ENCODE measurements around the gene GTPBP4. TPM values are rescaled to one million over a fixed set of nuclear protein-coding genes. Genes with fewer than 3 reads are reported as not detected.

Gene GTPBP4
- total and polyA plus RNA-seq, 2 of the 13 experiments (the other 11 are each of a cell fraction or from before 2014, with no cell fraction given), result 24.1 to 85.5 TPM

DNA sequence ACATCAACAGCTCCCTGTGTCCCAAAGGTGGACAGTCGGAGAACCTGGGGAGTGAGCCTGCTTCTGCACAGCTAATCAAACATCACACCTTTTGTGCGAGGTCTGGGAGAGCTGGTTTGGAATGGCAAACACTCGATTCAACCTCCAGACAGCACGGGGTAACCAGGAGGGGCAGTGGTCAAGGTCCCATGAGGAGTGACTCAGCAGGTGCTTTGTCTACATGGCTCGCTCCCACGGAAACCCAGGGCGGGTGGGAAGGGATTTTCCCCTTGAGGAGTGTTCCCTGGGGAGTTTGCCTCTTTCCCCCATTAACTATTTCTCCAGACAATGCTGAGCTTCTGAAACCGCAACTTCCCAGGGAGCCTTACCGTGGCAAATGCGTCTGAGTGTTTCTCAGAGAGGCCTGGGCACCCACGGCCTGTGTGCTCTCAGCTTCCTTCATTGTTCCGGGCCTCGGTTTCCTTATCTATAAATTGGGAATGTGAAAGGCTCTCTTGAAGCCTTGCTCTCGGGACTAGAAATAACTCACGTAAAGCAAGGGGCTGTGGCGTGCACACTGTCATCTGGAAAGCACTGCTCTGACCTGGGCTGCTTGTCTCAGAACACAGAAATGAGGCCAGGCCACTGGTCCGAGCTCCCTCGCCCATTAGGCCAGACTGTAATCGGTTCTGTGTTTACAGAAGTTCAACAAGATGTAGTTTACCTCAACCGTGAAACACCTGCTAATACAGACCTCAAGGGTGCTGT is 14.0 kb upstream of the GTPBP4 start (continued):
- peak; percentile 41; the same call in 1 of the 2 replicates for TF ChIP-seq YEATS2 (CRISPR knock-in tag; IDR thresholded peaks at IDR 0.05; ENCODE audit: borderline replicate concordance)
- 0 out of 2 replicates have a peak, but pooled peaks have one; percentile 40 for TF ChIP-seq ZFP36L1 (CRISPR knock-in tag; IDR thresholded peaks at IDR 0.05)
- TF ChIP-seq XBP1 (CRISPR knock-in tag; IDR thresholded peaks at IDR 0.05), result no peak
- TF ChIP-seq FOXA3 (CRISPR knock-in tag; IDR thresholded peaks at IDR 0.05), result peak; percentile 80
- TF ChIP-seq, protein P1, sequence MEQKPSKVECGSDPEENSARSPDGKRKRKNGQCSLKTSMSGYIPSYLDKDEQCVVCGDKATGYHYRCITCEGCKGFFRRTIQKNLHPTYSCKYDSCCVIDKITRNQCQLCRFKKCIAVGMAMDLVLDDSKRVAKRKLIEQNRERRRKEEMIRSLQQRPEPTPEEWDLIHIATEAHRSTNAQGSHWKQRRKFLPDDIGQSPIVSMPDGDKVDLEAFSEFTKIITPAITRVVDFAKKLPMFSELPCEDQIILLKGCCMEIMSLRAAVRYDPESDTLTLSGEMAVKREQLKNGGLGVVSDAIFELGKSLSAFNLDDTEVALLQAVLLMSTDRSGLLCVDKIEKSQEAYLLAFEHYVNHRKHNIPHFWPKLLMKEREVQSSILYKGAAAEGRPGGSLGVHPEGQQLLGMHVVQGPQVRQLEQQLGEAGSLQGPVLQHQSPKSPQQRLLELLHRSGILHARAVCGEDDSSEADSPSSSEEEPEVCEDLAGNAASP (CRISPR knock-in tag; IDR thresholded peaks at IDR 0.05; ENCODE audit: borderline replicate concordance), result peak; percentile 51; the same call in 1 of the 2 replicates
- TF ChIP-seq, protein P2, sequence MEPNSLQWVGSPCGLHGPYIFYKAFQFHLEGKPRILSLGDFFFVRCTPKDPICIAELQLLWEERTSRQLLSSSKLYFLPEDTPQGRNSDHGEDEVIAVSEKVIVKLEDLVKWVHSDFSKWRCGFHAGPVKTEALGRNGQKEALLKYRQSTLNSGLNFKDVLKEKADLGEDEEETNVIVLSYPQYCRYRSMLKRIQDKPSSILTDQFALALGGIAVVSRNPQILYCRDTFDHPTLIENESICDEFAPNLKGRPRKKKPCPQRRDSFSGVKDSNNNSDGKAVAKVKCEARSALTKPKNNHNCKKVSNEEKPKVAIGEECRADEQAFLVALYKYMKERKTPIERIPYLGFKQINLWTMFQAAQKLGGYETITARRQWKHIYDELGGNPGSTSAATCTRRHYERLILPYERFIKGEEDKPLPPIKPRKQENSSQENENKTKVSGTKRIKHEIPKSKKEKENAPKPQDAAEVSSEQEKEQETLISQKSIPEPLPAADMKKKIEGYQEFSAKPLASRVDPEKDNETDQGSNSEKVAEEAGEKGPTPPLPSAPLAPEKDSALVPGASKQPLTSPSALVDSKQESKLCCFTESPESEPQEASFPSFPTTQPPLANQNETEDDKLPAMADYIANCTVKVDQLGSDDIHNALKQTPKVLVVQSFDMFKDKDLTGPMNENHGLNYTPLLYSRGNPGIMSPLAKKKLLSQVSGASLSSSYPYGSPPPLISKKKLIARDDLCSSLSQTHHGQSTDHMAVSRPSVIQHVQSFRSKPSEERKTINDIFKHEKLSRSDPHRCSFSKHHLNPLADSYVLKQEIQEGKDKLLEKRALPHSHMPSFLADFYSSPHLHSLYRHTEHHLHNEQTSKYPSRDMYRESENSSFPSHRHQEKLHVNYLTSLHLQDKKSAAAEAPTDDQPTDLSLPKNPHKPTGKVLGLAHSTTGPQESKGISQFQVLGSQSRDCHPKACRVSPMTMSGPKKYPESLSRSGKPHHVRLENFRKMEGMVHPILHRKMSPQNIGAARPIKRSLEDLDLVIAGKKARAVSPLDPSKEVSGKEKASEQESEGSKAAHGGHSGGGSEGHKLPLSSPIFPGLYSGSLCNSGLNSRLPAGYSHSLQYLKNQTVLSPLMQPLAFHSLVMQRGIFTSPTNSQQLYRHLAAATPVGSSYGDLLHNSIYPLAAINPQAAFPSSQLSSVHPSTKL (CRISPR knock-in tag; IDR thresholded peaks at IDR 0.05), result peak; percentile 92
- no peak for TF ChIP-seq MZF1 (CRISPR knock-in tag; IDR thresholded peaks at IDR 0.05; ENCODE audit: borderline replicate concordance)
- 0 out of 2 replicates have a peak, but pooled peaks have one; percentile 20 for TF ChIP-seq CBFB (CRISPR knock-in tag; IDR thresholded peaks at IDR 0.05)
- TF ChIP-seq ZNF136 (CRISPR knock-in tag; IDR thresholded peaks at IDR 0.05; ENCODE audit: low read depth), result no peak
- 0 out of 2 replicates have a peak, but pooled peaks have one; percentile 29 for TF ChIP-seq PPARG (CRISPR knock-in tag; conservative IDR thresholded peaks at IDR 0.05)
- TF ChIP-seq, protein P3, sequence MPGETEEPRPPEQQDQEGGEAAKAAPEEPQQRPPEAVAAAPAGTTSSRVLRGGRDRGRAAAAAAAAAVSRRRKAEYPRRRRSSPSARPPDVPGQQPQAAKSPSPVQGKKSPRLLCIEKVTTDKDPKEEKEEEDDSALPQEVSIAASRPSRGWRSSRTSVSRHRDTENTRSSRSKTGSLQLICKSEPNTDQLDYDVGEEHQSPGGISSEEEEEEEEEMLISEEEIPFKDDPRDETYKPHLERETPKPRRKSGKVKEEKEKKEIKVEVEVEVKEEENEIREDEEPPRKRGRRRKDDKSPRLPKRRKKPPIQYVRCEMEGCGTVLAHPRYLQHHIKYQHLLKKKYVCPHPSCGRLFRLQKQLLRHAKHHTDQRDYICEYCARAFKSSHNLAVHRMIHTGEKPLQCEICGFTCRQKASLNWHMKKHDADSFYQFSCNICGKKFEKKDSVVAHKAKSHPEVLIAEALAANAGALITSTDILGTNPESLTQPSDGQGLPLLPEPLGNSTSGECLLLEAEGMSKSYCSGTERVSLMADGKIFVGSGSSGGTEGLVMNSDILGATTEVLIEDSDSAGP (CRISPR knock-in tag; IDR thresholded peaks at IDR 0.05; ENCODE audit: borderline replicate concordance), result peak; percentile 32; the same call in 1 of the 2 replicates
- peak; percentile 47; the same call in 1 of the 2 replicates for TF ChIP-seq TMF1 (CRISPR knock-in tag; IDR thresholded peaks at IDR 0.05; ENCODE audit: low read depth)
- TF ChIP-seq, protein P4, sequence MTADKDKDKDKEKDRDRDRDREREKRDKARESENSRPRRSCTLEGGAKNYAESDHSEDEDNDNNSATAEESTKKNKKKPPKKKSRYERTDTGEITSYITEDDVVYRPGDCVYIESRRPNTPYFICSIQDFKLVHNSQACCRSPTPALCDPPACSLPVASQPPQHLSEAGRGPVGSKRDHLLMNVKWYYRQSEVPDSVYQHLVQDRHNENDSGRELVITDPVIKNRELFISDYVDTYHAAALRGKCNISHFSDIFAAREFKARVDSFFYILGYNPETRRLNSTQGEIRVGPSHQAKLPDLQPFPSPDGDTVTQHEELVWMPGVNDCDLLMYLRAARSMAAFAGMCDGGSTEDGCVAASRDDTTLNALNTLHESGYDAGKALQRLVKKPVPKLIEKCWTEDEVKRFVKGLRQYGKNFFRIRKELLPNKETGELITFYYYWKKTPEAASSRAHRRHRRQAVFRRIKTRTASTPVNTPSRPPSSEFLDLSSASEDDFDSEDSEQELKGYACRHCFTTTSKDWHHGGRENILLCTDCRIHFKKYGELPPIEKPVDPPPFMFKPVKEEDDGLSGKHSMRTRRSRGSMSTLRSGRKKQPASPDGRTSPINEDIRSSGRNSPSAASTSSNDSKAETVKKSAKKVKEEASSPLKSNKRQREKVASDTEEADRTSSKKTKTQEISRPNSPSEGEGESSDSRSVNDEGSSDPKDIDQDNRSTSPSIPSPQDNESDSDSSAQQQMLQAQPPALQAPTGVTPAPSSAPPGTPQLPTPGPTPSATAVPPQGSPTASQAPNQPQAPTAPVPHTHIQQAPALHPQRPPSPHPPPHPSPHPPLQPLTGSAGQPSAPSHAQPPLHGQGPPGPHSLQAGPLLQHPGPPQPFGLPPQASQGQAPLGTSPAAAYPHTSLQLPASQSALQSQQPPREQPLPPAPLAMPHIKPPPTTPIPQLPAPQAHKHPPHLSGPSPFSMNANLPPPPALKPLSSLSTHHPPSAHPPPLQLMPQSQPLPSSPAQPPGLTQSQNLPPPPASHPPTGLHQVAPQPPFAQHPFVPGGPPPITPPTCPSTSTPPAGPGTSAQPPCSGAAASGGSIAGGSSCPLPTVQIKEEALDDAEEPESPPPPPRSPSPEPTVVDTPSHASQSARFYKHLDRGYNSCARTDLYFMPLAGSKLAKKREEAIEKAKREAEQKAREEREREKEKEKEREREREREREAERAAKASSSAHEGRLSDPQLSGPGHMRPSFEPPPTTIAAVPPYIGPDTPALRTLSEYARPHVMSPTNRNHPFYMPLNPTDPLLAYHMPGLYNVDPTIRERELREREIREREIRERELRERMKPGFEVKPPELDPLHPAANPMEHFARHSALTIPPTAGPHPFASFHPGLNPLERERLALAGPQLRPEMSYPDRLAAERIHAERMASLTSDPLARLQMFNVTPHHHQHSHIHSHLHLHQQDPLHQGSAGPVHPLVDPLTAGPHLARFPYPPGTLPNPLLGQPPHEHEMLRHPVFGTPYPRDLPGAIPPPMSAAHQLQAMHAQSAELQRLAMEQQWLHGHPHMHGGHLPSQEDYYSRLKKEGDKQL (CRISPR knock-in tag; IDR thresholded peaks at IDR 0.05; ENCODE audit: low read depth), result peak; percentile 58; the same call in 1 of the 2 replicates

Measured in HepG2 (cell line).